G401.6 (cell line): ENCODE measurements around the gene CRMP1.

Experiments used
- FAIRE-seq: peaks from 2 replicates; lab custom pipeline; 2012; peaks lifted over from hg19 to GRCh38; lab: Jason Lieb, UNC

Gene CRMP1

GRCh38 chr4:5919571-5919970 lies 26.7 kb upstream of the CRMP1 start:
- no peak for FAIRE-seq

GRCh38 chr4:5919044-5919443 lies 26.2 kb upstream of the CRMP1 start:
- no peak for FAIRE-seq

DNA sequence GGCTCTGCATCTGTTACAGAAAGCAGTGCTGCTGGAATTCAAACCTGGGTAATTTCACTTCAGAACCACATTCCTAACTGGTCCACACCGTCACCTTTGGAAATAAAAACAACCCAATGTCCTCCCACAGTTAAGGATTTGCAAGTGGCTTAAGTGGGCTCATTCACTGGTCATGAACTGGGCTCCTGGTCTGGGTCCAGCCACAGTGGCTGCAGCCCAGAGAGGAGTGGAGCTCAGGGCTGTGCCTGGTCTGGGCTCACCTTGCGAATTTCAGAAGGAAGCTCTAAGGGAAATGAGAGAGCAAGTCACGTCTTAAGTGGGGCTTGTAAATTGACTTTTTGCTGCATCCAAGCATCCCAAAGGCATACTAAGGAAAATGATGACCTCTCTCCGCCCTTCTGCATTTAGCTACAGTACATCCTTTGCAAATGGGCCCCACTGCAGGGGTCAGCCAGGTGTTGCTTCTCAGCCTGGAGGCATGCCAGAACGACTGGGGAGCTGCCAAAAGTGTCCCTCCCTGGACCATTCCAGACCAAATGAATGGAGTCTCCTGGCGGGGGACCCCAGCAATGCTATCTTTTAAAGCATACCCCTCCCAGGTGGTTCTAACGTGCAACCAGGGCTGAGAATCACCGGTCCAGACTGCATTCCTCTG lies 25.6 kb upstream of the CRMP1 start:
- FAIRE-seq: no peak

DNA sequence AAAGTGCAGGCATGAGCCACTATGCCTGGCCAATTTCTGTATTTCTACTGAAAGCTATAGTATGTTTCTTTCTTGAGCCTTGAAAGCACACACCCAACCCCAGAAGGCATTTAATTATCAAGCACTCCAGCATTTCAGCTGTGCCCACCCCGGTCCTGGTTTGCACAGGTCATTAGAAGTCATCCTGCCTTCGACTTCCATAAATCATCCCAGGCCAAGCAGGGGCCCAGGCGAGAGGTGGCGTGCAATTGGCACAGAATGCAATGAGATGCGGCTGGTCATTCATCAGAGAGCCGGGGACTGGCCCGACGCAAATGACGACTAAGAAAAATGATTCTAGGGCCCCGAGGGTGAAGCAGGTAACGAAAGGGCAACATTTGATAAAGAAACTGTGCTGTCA lies 24.8 kb upstream of the CRMP1 start:
- FAIRE-seq: no peak

- FAIRE-seq: no peak
Observed at GRCh38 chr4:5916229-5916628, 23.3 kb upstream of the CRMP1 start.

DNA sequence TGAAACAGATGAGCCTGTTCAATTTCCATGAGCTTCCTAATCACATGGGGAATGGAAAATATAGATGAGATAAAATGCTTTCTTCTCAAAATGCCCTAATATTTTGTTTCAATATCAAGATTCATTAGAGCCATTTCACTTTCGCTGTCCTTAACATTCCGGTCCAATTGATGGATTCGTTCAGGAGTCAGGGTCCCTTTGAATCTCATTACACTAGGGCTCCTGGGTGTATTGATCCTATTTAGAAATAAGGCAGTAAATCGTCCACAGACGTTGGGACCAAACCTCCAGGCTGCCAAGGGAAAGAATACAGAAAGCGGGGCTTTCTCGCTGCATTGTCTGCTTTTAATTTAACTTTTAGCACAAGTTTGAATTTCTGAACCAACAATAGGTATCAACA lies 20.6 kb upstream of the CRMP1 start:
- no peak for FAIRE-seq

- FAIRE-seq: no peak
Observed at GRCh38 chr4:5912614-5913019, 19.7 kb upstream of the CRMP1 start.

GRCh38 chr4:5908876-5909427 lies 16.1 kb upstream of the CRMP1 start:
- no peak for FAIRE-seq

- no peak for FAIRE-seq
Observed at GRCh38 chr4:5906191-5906590, 13.3 kb upstream of the CRMP1 start.

- FAIRE-seq: no peak
Observed at GRCh38 chr4:5905714-5906113, 12.8 kb upstream of the CRMP1 start.

DNA sequence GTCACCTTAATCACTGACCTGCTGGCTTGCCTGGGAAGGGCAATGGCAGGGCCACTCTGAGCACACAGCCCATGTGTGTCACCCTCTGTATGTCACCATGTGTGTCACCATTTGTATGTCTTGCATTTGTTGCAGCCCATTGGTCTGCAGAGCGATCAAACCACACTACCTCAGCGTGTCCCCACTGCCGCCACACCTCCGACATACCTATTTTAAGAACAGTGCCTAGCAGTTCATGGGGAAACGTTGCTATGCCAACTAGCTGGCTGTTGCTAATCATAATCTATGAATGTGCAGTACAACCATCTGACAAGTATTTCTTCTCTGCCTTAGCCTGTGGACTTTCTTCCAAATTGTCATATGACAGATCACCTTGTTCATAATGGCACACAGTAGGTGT lies 8.0 kb upstream of the CRMP1 start:
- FAIRE-seq: no peak

GRCh38 chr4:5899881-5900280 lies 7.0 kb upstream of the CRMP1 start:
- FAIRE-seq: no peak

DNA sequence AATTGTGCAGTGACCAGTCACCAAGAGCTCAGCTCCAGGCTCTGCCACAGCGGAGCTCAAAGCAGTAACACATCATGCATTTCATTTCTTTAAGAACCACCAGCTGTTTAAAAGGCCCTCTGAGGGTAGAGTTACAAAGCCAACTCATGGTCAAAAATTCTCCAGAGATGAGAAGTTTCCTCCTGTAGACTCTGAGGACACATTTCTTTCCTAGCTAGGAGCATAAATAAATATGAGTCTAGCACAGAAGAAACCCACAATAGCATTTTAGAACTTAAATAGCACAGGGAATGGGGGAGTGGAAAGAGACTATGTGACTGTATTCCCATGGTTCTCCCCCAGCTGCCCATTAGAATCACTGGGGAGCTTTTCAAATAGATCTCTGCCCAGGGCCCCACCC lies 6.5 kb upstream of the CRMP1 start:
- FAIRE-seq: no peak

DNA sequence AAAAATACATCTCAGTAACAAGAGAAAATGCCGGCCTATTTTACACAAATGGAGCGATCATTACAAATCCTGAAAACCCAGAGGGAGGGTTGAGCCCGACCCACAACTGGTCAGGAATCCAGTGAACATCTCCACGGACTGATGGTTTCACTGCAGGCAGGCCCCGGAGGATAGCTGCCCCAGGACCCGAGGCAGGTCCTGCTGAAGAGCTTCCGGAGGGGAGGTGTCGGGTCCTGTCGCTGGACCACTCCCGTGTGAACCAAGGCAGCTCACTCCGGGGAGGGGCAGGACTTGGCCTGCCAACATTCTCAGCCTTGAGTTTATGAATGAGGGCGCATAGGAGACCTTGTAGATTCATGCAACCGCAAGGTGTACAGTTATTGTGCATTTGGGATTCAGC lies 4.8 kb upstream of the CRMP1 start:
- no peak for FAIRE-seq

- no peak for FAIRE-seq
Observed at GRCh38 chr4:5895287-5895686, 2.4 kb upstream of the CRMP1 start.

GRCh38 chr4:5894266-5894665 lies 1.4 kb upstream of the CRMP1 start:
- FAIRE-seq: no peak

GRCh38 chr4:5893591-5893990 lies 705 bp upstream of the CRMP1 start:
- no peak for FAIRE-seq

GRCh38 chr4:5892323-5893003 lies 423 bp downstream of the CRMP1 start:
- no peak for FAIRE-seq

DNA sequence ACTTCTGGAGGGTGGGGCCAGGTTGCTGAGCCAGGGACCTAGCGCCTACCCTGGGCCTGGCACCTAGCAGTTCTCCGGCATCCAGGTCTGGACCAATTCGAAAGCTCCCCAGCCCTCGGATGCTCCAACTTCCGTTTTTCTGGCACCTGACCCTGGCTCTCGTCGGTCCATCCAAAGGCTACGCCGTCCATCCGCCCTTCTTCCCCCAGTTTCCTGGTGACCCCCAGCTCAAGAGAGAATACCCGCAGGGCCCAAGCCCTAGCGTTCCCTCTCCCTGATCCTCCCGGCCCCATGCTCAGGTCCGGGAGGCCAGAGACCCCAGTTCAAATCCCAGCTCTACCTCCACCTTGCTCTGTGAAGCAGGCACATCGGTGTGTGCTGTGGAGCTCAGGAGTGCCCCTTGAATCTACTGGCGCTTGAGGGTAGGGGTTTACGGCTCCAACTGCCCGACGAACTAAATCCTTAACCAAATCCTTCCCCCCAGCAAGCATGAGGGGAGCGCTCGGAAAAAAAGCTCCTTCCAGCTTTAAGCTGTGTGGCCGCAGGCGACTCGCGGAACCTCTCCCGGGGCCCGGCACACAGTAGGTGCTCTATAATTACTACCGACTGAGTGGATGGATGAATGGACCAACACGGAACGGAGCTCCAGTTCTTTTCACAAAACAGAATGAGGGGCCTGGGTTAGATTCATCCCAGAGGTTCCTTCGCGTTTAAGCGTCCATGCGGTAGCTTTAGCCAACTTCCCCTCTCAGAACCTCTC lies 1.1 kb downstream of the CRMP1 start:
- no peak for FAIRE-seq

- no peak for FAIRE-seq
Observed at GRCh38 chr4:5890063-5890727, 2.7 kb downstream of the CRMP1 start.

DNA sequence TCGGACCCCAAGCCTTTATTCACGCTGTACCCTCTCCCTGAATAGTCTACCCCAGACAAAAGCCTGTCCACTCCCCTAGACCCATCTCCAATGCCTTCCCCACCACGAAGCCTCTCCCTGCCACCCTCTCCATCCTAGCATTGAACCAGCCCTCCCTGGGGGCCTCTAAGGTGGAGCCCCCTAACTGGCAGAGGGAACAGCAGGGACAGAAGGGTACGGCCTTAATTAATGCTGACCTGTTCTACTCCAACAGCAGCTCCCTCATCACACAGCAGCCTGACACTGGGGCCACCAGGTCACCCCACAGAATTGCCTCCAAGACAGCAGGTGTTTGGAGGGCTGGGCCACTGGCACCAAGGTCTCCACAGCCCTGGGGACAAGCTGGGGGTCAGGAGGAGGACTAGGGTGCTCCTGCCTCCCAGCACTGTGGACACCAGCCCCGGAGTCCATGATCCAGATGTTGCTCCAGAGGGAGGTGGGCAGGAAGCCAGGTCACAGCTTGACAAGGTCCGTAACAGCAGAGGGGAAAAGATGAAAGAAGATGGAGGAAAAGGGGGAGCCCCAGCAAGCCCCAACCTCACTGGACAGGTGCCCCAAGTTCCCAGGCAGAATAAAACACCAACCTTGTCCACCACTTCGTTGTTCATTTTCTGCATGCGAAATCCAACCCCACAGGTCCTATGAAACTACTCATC lies 3.7 kb downstream of the CRMP1 start:
- no peak for FAIRE-seq
